ENCODE results near the gene WWTR1.

Gene WWTR1

GRCh38 chr3:149548669-149549065, 109.2 kb downstream of the WWTR1 start:
- no peak for DNase-seq (ENCODE audit: low spot score)
- no peak for TF ChIP-seq CTCF (IDR thresholded peaks at IDR 0.05; ENCODE audit: borderline replicate concordance, control extremely low read depth, extremely low read depth, insufficient read depth, missing control alignments)
- in situ Hi-C loops (cut with MboI; ENCODE audit: low sequenced_read_pairs, unreplicated experiment): no loop called here

GRCh38 chr3:149547954-149548668, 109.7 kb downstream of the WWTR1 start:
- in situ Hi-C loops (cut with MboI; ENCODE audit: low sequenced_read_pairs, unreplicated experiment): no loop called here
- DNase-seq (ENCODE audit: low spot score): no peak
- TF ChIP-seq CTCF (IDR thresholded peaks at IDR 0.05; ENCODE audit: borderline replicate concordance, control extremely low read depth, extremely low read depth, insufficient read depth, missing control alignments): no peak

GRCh38 chr3:149547413-149547812, 110.4 kb downstream of the WWTR1 start:
- no peak for DNase-seq (ENCODE audit: low spot score)
- TF ChIP-seq CTCF (IDR thresholded peaks at IDR 0.05; ENCODE audit: borderline replicate concordance, control extremely low read depth, extremely low read depth, insufficient read depth, missing control alignments): no peak
- in situ Hi-C loops (cut with MboI; ENCODE audit: low sequenced_read_pairs, unreplicated experiment): no loop called here

GRCh38 chr3:149545049-149545448, 112.8 kb downstream of the WWTR1 start:
- TF ChIP-seq CTCF (IDR thresholded peaks at IDR 0.05; ENCODE audit: borderline replicate concordance, control extremely low read depth, extremely low read depth, insufficient read depth, missing control alignments): no peak
- DNase-seq (ENCODE audit: low spot score): no peak
- in situ Hi-C loops (cut with MboI; ENCODE audit: low sequenced_read_pairs, unreplicated experiment): no loop called here

- no peak for DNase-seq (ENCODE audit: low spot score)
- no peak for TF ChIP-seq CTCF (IDR thresholded peaks at IDR 0.05; ENCODE audit: borderline replicate concordance, control extremely low read depth, extremely low read depth, insufficient read depth, missing control alignments)
- in situ Hi-C loops (cut with MboI; ENCODE audit: low sequenced_read_pairs, unreplicated experiment): no loop called here
Observed at GRCh38 chr3:149542375-149543312, 115.2 kb downstream of the WWTR1 start.

- in situ Hi-C loops (cut with MboI; ENCODE audit: low sequenced_read_pairs, unreplicated experiment): no loop called here
- no peak for DNase-seq (ENCODE audit: low spot score)
Observed at GRCh38 chr3:149541091-149541491, 116.7 kb downstream of the WWTR1 start.

More at GRCh38 chr3:149541091-149541491, 116.7 kb downstream of the WWTR1 start:
- TF ChIP-seq CTCF (IDR thresholded peaks at IDR 0.05; ENCODE audit: borderline replicate concordance, control extremely low read depth, extremely low read depth, insufficient read depth, missing control alignments): no peak

Measured in GM13976 (cell line).